Testis (tissue), 5 donors: ENCODE measurements around the gene ZNF79. TPM values are rescaled to one million over a fixed set of nuclear protein-coding genes. Genes with fewer than 3 reads are reported as not detected.

Experiments
- DNase-seq: peaks from one replicate; pipeline ENCODE4 v3.0.0-alpha.2; 2019
- H3K27ac ChIP-seq, 2 donors: fragments of 200-600 bp; sonication (generic); one replicate each; pipeline ENCODE4 v1.5.1; 2019
- H3K27me3 ChIP-seq: fragments of 200-600 bp; sonication (generic); one replicate; pipeline ENCODE4 v1.5.1; 2019
- H3K36me3 ChIP-seq: fragments of 200-600 bp; sonication (generic); one replicate; pipeline ENCODE4 v1.5.1; 2017; ENCODE audit warnings: low read depth; ENCODE audit errors: missing control alignments
- H3K4me1 ChIP-seq: fragments of 200-600 bp; sonication (generic); one replicate; pipeline ENCODE4 v1.5.1; 2019
- H3K4me3 ChIP-seq, 2 donors: fragments of 200-600 bp; sonication (generic); one replicate each; pipeline ENCODE4 v1.5.1; 2017 to 2019
- H3K9me3 ChIP-seq: fragments of 200-600 bp; sonication (generic); one replicate; pipeline ENCODE4 v1.5.1; 2017
- POLR2A ChIP-seq: fragments of 450-650 bp; IDR thresholded peaks from one replicate; pipeline ENCODE4 v1.6.1; 2017; ENCODE audit warnings: antibody characterized with exemption, mild to moderate bottlenecking, moderate library complexity
- WGBS, 2 donors: methylation state at CpG; one replicate each; pipeline ENCODE4 v1.1.5; 2018; 5-methylcytosine and 5-hydroxymethylcytosine counted together
- intact Hi-C: fragments of 100-400 bp; cut with DNase I; formaldehyde crosslinking; loops from one replicate; pipeline ENCODE4 v1.15.1; 2023; ENCODE audit warnings: low total_unique reads
- long read RNA-seq, 2 donors: transcript quantifications; one replicate each; lab custom pipeline, GENCODE V29; 2026
- polyA plus RNA-seq: library from polyadenylated mRNA; stranded (reverse); fragments of 350-450 nt; fragmentation: Illumina TruSeq; extraction: RNeasy Lipid Tissue Mini Kit (QIAGEN cat#74804); gene quantifications from one replicate; pipeline ENCODE4 v1.2.3, GENCODE V29; 2014; ENCODE audit warnings: low read depth, low replicate concordance; ENCODE audit not compliant: insufficient read depth
- total RNA-seq, 2 donors: library from RNA; depleted of rRNA; stranded (reverse); fragments of >200 nt; gene quantifications; one replicate each; pipeline ENCODE4 v1.2.3, GENCODE V29; 2016
- TF ChIP-seq, protein P1 (sequence below), 3 experiments: fragments of 450-650 bp in 2 of 3; fragments of 200-600 bp in 1 of 3; sonication (generic) in 1 of 3; IDR thresholded peaks; one replicate each; pipeline ENCODE4 v1.5.1; 2016 to 2019; ENCODE audit warnings: antibody characterized with exemption in 3 of 3, mild to moderate bottlenecking in 2 of 3, moderate library complexity in 1 of 3

The ZNF79 gene
- total RNA-seq (10 to 100 TPM; 19.5 to 24.5 TPM), polyA plus RNA-seq (15.9 TPM)
- long read RNA-seq, donor 1, partial matches to known transcripts = 6,024 of 6,226 reads
- long read RNA-seq, donor 1, other reads (novel, unspliced or antisense) = 200 of 6,226 reads
- long read RNA-seq, donor 2, partial matches to known transcripts = 0 of 3 reads
- long read RNA-seq, donor 2, other reads (novel, unspliced or antisense) = 0 of 3 reads

DNA sequence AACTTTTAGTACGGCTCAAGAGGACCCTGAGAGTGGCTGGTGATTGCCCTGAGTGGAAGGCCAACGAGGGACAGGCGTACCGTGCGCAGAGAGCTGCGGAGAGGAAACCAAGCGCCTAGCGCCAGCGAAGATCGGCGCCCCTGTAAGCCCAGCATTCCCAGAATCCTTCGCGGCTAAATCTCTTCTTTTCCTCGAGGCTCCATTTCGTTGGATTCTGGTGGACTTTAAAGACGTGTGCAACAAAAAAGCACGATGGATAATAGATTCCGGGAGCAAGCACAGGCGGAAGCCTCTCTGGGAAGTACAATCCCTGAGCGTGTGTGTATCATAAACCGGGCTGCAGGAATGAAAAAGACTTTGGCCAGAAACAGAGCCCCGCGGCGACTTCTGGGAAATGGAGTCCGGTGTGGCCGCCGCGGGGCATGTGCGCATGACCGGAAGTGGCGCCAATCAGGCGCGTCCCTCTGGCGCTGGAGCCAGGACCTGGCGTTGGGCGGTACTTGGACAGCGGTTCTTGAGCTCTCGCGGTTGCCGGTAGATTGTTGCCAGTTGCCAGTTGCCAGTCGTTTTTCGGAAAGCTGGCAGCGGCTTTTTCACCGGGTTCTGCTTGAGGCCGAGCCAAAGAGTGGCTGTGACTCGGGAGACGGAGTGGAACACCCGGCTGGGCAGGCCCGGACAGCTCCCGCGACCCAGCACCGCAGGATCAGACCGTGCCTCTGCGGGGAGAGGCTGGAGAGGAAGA lies at the start of gene ZNF79:
TSS of gene ZNF79 (plus strand) at position 449 of the 742 bp plus-strand sequence. CDS start 406 bp downstream, outside the sequence.
- peaks cover 26% of the 10 kb centered on the region for H3K4me1 ChIP-seq
- TF ChIP-seq, protein P1, sequence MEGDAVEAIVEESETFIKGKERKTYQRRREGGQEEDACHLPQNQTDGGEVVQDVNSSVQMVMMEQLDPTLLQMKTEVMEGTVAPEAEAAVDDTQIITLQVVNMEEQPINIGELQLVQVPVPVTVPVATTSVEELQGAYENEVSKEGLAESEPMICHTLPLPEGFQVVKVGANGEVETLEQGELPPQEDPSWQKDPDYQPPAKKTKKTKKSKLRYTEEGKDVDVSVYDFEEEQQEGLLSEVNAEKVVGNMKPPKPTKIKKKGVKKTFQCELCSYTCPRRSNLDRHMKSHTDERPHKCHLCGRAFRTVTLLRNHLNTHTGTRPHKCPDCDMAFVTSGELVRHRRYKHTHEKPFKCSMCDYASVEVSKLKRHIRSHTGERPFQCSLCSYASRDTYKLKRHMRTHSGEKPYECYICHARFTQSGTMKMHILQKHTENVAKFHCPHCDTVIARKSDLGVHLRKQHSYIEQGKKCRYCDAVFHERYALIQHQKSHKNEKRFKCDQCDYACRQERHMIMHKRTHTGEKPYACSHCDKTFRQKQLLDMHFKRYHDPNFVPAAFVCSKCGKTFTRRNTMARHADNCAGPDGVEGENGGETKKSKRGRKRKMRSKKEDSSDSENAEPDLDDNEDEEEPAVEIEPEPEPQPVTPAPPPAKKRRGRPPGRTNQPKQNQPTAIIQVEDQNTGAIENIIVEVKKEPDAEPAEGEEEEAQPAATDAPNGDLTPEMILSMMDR (IDR thresholded peaks at IDR 0.05) = peak in 1 of 3 experiments; percentile 3
- no peak for TF ChIP-seq POLR2A
- intact Hi-C loops = no loop called here
- no peaks in the 10 kb centered on the region for H3K9me3 ChIP-seq
- no peaks in the 10 kb centered on the region for H3K36me3 ChIP-seq
- peak within 1 kb of the TSS; percentile 87 to 92 for H3K27ac ChIP-seq
- peak within 1 kb of the TSS; percentile 85 to 96 for H3K4me3 ChIP-seq
- peak; percentile 95 for DNase-seq
- no peaks in the 10 kb centered on the region for H3K27me3 ChIP-seq
- 0% methylated on average over 38 to 46 of the region's 54 CpGs for WGBS, 2 donors

DNA sequence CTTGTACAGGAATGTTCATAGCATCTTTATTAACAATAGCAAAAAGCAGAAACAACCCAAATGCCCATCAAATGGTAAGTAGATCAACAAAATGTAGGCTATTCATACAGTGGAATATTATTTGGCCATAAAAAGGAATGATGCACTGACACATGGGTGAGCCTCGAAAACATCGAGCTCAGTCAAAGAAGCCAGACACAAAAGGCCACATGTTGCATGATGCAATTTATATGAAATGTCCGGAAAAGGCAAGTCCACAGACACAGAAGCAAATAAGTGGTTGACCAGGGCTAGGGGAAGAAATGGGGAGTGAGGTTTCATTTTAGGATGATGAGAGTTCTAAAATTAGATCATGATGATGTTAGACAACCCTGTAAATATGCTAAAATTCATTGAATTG lies 43.7 kb upstream of the ZNF79 start:
- H3K27ac ChIP-seq = no peak overlapping the region
- DNase-seq = no peak
- no peaks in the 10 kb centered on the region for H3K27me3 ChIP-seq
- no peak overlapping the region for H3K4me3 ChIP-seq
- 90 to 97% methylated on average over 3 of the region's 3 CpGs for WGBS, 2 donors
- H3K4me1 ChIP-seq = no peaks in the 10 kb centered on the region
- H3K36me3 ChIP-seq = no peaks in the 10 kb centered on the region
- intact Hi-C loops = no loop called here
- TF ChIP-seq, protein P1 (IDR thresholded peaks at IDR 0.05) = no peak
- TF ChIP-seq POLR2A = no peak
- H3K9me3 ChIP-seq = no peaks in the 10 kb centered on the region

- no peaks in the 10 kb centered on the region for H3K9me3 ChIP-seq
- H3K27me3 ChIP-seq = no peaks in the 10 kb centered on the region
- WGBS, 2 donors = 78 to 82% methylated on average over 2 of the region's 2 CpGs
- TF ChIP-seq, protein P1 (IDR thresholded peaks at IDR 0.05) = no peak
- TF ChIP-seq POLR2A = no peak
- H3K27ac ChIP-seq = no peak overlapping the region
- no peak for DNase-seq
- intact Hi-C loops = no loop called here
- no peaks in the 10 kb centered on the region for H3K4me1 ChIP-seq
- no peak overlapping the region for H3K4me3 ChIP-seq
- H3K36me3 ChIP-seq = no peaks in the 10 kb centered on the region
These were observed 41.6 kb upstream of the ZNF79 start for GRCh38 chr9:127382541-127382940.

DNA sequence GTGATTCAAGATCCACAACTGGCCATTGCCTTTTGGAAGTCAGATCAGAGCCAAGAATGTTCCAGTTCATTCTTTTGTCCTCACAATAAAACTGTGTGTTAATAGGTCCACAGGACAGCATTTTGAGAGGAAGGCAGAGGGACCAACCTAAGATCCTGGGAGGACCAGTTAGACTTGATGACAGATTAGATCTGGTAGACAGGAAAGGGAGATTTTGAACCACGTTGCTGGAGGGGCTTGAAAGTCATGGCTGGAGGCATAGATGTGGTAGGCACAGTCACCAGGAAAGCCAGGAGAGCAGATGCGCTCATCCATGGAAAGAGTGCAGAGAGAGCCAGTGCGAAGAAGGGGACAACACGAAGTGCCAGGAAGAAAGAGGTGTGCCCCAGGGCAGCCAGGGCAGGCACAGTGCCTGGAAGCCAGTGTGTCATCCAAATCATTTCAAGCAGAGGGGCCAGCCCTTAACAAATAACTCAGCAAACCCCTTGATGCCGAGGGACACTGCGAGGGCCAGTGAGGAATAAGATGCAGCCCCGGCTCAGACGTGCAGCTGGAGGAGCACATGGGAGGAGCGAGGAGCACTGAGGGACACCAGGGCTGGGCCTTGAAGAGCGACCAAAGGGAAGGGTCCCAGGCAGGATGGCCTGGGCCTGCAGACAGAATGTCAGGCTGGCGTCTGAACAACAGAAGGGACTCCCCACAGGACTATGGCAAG lies 40.0 kb upstream of the ZNF79 start:
- no peak for TF ChIP-seq POLR2A
- TF ChIP-seq, protein P1 (IDR thresholded peaks at IDR 0.05) = no peak
- H3K36me3 ChIP-seq = no peaks in the 10 kb centered on the region
- no peak overlapping the region for H3K27ac ChIP-seq
- no peaks in the 10 kb centered on the region for H3K4me1 ChIP-seq
- H3K4me3 ChIP-seq = no peak overlapping the region
- intact Hi-C loops = no loop called here
- DNase-seq = no peak
- H3K9me3 ChIP-seq = no peaks in the 10 kb centered on the region
- H3K27me3 ChIP-seq = no peaks in the 10 kb centered on the region
- 86 to 90% methylated on average over 10 to 11 of the region's 11 CpGs for WGBS, 2 donors
